ENCODE data around the gene RALGDS.

DNA sequence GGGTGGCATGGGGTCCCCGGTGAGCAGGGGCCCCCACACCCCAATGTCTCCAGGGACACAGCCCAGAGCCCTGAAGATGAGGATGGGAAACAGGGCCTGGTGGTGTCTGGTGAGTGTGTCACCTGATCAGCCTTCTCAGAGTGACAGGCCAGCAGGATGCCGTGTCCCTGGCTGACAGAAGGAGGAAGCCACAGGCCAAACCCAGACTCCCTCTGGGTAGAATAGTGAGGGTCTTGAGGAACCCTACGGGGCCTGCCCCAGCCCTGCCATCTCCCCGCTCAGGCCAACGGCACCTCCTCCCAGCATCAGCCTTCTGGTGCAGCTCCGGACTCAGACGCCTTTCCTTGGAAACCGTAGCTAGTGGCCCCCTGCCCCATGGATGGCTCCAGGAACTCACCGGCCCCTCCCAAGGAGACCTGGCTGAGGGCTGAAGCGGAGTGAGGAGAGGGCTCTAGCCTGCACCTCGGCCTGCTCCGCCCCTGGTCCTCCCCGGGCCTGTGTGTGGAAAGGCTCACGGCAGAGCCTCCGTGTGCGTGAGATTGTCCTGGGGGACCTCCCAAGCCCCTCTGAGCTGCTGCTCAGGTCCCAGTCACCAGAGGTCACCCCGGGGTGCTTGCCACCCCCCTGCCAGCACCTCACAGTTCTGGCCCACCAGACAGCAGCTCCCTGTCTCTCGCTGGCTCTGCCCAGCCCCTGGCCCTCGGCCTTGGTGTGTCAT, 6.0 kb downstream of the RALGDS start:
- TF ChIP-seq, protein P1, sequence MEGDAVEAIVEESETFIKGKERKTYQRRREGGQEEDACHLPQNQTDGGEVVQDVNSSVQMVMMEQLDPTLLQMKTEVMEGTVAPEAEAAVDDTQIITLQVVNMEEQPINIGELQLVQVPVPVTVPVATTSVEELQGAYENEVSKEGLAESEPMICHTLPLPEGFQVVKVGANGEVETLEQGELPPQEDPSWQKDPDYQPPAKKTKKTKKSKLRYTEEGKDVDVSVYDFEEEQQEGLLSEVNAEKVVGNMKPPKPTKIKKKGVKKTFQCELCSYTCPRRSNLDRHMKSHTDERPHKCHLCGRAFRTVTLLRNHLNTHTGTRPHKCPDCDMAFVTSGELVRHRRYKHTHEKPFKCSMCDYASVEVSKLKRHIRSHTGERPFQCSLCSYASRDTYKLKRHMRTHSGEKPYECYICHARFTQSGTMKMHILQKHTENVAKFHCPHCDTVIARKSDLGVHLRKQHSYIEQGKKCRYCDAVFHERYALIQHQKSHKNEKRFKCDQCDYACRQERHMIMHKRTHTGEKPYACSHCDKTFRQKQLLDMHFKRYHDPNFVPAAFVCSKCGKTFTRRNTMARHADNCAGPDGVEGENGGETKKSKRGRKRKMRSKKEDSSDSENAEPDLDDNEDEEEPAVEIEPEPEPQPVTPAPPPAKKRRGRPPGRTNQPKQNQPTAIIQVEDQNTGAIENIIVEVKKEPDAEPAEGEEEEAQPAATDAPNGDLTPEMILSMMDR (optimal IDR thresholded peaks at IDR 0.05 in 1 of 3, IDR thresholded peaks at IDR 0.05 in 1 of 3, conservative IDR thresholded peaks at IDR 0.05 in 1 of 3; ENCODE audit: extremely low read depth in 1 of 3, insufficient read depth in 2 of 3, low read length in 3 of 3), result no peak
- no peak for TF ChIP-seq EZH2 (IDR thresholded peaks at IDR 0.05; ENCODE audit: low read length)
